Fibroblast of skin of left biceps (primary cell): ENCODE results near the gene GSTM1.
"Not testable (repeated sequence)": the region's sequence is repeated elsewhere in the genome, so short reads cannot be mapped to it uniquely, and the experiment has no call there.

ENCODE experiments used
- DNase-seq, 2 experiments: peaks; one replicate each; pipeline ENCODE4 v3.0.0-alpha.2; 2013; ENCODE audit warnings: low read depth in 2 of 2

GSTM1 gene

DNA sequence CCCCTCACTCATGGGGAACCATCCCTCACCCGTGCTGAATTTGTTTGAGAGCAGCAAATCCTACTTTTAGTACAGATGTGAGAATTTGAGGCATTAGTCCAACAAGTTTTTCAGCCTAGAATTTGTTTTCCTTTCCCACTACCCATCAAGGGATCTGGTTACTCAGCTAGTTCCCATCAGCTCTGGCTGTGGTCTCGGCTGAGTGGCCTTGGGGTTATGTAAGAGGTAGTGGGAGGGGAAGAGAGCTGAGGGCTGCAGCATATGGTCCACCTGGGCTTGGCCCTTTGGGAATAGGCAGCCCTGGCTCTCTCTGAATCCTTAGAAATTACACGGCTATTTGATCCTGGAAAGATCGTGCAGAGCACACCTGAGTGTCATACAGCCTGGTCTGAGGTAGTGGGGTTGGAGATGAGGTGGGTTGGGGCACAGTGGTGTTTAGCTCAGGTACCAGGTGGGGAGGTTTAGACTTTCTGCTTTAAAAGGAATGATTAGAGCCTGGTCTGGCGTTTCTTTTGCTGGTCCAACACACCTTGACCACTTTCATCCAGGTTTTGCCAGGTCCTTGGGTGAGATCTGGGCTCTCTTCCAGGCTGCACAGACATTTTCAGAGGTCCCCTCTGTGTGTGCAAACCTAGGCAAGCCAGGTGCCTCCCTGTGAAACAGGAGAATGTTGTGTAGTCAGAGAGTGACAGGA is 27.5 kb upstream of the GSTM1 start:
- no peak for DNase-seq

DNA sequence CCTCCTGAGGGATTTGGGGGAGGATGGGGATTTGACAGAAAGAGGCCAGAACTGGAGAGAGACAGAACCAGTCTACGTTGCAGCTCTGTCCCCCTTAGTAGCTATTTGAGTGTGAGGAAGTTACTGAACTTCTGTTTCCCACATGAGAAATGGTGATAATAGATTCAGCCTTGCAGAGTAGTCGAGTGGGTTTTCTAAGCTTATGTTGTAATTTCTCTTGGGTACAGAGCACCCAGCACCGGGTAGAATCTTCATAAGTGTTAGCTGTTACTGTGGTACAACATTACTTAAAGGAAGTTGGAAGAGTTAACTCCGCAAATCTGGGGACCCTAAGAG is 27.0 kb upstream of the GSTM1 start:
- DNase-seq: not testable (repeated sequence)

DNA sequence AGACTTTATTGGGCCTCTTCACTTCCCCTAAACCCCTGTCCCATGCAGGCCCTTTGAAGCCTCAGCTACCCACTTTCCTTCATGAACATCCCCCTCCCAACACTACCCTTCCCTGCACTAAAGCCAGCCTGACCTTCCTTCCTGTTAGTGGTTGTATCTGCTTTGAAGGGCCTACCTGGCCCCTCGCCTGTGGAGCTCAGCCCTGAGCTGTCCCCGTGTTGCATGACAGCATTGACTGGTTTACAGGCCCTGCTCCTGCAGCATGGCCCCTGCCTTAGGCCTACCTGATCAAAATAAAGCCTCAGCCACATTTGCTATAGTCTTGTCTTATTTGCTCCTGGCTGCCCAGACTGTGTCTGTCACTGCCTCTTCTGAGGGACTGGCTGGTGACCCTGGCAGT is 26.2 kb upstream of the GSTM1 start:
- DNase-seq: no peak

DNA sequence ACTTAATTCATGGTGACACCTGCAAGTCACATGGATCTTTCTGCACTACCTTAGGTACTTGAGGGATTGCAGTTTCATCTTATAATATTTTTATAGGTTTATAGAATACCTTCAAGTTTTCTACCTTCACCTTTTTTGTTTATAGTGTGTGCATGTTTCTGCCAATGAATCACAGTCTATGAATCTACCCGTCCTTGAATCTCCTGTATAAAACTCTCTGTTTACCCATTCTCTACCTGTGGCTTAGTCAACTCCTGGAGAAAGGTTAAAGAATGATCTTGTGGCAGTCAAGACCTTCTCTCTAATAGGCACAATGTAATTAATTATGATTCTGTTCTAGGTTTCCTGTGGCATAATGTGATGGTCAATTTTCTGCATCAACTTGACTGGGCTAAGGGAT is 22.9 kb upstream of the GSTM1 start:
- no peak for DNase-seq

DNA sequence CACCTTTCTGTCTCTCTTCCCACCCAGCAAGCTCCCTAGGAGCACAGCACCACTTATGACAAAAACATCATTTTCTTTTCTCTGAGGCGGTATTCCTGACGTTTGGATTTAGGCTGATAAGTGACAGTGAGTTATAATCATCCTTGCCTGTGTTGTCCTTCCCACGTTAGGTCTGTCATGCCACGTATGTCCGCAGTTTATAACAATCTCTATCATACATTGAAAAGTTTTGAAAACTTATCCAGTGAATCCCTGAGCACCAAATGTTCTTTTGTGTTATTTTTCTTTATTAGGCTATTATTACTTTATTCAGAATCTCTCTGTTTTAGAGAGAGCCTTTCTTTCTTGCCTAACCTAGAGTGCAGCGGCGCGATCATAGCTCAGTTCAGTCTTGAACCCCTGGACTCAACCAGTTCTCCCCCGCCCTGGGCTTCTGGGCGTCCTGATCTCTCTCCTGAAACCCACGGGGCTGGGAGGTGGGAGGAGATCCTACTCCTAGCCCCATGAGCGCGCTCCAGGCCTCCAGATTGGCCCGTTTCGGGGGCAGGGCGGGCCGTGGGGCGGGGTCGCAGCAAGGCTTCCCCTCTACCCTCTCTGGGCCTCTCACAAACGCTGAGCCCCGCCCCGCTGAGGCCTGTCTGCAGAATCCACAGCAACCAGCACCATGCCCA is 20.0 kb upstream of the GSTM1 start, which contains the start of gene GSTM2:
Gene GSTM2 (plus strand): TSS at position 606 of the 671 bp plus-strand sequence. CDS start 59 bp downstream, at position 665.
- peak; percentile 59 to 62 for DNase-seq

DNA sequence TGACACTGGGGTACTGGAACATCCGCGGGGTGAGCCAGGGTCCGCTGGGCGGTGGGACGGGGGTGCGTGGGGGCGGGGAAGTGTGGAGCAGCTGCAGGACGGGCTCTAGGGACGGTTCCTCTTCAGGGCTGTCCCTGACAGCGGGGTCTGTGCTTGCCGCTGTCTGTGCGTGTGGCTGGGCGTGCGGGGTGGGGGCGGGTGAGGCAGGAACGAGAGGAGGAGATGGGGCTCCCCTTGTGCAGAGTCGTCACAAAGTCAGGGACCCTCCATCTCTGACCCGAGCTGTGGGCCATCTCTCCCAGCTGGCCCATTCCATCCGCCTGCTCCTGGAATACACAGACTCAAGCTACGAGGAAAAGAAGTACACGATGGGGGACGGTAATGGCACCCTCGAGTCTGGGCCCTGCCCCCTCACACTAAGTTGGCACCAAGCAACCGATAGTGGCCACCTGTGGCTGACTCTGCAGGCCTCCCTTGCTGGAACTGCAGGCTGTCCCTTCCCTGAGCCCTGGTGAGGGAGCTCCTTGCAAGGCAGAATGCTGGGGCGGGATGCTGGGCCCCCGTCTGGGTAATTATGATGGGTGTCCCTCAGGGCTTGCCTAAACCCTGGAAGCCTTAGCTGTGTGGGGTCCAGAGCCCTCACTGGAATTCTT is 19.4 kb upstream of the GSTM1 start:
- no peak for DNase-seq

DNA sequence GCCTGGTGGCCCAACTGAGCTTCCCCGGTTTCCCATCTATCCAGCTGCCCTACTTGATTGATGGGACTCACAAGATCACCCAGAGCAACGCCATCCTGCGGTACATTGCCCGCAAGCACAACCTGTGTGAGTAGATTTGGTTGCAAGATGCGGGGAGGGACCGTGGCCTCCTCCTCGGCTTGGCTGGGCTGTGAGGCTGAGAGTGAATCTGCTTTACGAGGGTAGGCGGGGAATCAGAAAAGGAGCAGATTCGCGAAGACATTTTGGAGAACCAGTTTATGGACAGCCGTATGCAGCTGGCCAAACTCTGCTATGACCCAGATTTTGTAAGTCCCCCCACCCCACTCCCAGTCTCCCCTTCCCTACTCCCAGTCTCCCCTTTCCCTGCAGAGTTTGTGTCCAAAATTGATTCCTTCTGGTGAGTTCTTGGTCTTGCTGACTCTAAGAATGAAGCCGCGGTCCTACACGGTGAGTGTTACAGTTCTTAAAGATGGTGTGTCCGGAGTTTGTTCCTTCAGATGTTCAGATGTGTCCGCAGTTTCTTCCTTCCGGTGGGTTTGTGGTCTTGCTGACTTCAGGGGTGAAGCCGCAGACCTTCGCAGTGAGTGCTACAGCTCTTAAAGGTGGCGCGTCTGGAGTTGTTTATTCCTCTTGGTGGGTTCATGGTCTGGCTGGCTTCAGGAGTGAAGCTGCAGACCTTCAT is 18.2 kb upstream of the GSTM1 start:
- no peak for DNase-seq

DNA sequence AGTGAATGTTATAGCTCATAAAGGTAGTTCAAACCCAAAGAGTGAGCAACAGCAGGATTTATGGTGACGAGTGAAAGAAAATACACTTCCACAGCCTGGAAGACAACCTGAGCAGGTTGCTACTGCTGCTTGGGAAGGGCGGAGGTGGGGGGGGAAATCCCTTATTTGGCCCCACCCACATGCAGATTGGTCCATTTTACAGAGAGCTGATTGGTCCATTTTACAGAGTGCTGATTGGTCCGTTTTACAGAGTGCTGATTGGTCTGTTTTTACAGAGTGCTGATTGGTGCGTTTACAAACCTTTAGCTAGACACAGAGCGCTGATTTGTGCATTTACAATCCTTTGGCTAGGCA is 17.7 kb upstream of the GSTM1 start:
- DNase-seq: not testable (repeated sequence)

DNA sequence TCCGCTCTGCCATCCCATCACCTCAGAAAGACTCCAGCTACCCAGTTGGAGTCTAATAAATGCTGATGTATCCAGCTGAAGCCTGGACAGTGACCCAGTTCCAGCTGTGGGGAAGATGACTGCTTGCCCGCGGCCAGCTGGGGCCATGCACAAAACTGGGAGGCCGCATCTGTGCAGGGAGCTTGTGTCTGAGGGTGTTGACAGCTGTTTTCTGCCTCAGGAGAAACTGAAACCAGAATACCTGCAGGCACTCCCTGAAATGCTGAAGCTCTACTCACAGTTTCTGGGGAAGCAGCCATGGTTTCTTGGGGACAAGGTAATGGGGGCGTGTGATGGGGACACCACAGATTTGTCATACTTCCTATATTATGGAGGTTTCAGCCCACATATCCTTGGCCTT is 16.6 kb upstream of the GSTM1 start:
- no peak for DNase-seq

DNA sequence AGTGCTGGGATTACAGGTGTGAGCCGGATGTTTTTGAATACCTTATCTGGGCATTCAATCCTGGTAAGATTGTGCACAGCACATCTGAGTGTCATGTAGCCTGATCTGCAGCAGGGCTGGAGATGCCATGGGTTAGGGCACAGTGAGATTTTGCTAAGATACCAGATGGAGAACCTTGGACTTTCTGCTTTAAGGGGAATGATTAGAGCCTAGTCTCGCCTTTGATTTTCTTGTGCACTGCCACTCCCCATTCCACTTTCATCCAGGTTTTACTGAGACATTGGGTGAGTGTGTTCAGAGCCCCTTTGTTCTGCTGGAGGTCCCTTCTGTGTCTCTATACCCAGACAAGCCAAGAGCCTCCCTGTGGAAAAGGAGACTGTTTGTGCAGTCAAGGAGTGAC is 13.8 kb upstream of the GSTM1 start:
- DNase-seq: not testable (repeated sequence)

DNA sequence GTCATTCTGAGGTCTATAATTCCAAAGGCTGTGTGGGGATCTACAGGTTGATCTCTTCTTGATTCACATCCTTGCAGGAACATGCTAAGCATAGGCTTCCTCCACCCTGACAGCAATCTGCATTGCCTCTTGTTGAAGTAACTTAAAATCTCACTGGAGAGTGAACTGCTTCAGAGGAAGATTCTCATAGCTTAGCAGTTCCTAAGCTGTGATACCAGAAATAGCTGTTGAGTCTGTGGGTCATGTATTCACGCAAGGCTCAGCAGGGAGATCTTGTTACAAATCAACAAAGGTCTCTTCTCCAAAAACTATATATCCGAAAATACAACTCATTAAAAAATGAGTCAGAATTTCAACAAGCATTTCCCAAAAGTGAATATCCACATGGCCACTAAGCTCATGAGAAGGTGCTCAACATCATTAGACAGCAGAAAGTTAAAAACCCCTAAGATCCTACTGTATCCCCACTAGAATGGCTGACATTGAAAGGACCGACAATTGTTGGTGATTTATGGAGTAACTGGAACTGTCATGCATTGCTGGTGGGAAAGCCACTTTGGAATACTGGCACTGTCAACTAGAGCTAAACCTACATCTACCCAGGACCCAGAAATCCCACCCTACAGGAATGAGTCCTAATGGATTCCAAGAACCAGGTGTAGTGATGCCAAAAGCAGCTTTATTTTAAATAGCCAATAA is 10.8 kb upstream of the GSTM1 start:
- not testable (repeated sequence) for DNase-seq

DNA sequence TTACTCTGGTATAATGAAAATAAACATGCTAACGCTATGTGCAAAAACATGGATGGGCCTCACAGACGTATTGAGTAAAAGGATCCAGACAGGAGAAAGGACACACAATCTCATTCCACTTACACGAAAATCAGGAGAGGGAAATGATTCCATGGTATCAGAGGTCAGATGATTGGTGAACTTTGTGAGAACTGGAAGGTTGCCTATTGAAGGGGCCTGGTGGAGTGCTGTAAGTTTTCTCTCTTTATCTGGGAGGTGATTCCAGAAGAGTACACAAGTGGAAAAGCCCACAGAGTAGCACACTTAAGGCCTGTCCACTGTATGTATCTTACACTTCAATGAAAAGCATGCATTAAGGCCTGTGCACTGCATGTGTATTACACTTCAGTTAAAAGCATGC is 10.2 kb upstream of the GSTM1 start:
- DNase-seq: no peak

DNA sequence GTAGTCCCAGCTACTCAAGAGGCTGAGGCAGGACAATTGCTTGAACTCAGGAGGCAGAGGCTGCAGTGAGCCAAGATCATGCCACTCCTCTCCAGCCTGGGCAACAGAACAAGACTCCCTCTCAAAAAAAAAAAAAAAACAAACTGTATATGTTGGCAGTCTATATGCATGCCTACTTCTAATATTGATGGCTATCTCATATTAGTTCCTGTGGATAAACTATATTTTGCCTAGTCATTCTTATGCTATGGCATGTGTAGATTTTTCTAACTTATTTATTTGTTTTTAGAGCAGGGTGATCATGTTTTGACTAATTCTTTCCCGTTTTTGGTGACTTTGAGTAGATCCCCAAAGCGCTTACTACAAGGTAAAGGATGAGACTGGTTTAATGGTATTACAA is 9.0 kb upstream of the GSTM1 start:
- DNase-seq: not testable (repeated sequence)

DNA sequence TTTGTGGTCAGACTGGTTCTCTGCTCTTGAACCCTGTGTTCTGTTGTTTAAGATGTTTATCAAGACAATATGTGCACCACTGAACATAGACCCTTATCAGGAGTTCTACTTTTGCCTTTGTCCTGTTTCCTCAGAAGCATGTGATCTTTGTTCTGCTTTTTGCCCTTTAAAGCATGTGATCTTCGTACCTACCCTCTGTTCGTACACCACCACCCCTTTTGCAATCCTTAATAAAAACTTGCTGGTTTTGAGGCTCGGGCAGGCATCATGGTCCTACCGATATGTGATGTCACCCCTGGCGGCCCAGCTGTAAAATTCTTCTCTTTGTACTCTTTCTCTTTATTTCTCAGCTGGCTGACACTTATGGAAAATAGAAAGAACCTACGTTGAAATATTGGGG is 2.8 kb upstream of the GSTM1 start:
- DNase-seq: not testable (repeated sequence)

DNA sequence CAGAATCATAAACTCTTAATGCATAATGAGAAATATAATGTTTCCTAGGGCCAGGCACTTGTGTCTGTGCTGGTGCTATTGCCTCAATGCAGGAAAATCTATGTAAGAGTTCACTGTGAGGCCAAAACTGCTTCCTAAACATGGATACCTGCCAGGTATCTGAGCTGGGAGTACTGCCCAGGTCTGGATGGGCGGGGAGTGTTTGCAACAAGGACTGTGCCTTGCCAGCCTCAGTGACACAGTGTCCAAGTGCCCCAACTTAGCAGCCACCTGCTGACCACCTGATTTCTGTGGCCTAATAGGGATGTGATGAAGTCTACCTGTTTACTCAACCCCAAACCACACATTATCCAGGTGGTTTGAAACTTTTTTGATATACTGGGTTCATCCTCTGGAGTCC is 2.2 kb upstream of the GSTM1 start:
- not testable (repeated sequence) for DNase-seq

DNA sequence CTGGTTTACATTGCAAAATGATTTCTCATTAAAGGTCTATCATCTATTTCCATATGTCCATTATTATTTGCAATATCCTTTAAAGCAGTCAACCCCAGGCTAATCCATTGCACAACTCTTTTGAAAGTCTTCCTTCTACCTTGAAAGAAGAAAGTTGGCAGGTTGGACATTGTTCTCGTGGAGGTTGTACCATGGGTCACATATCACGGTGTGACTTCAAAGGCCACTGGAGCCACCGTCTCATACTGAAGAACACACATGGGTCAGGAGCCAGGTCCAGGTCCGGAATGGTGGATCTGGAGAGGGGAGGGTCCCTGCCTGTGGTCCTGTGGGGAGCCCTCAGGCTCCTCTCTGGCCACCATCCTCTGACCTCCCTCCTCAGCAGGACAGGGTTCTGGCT is 1.7 kb upstream of the GSTM1 start:
- DNase-seq: not testable (repeated sequence)

DNA sequence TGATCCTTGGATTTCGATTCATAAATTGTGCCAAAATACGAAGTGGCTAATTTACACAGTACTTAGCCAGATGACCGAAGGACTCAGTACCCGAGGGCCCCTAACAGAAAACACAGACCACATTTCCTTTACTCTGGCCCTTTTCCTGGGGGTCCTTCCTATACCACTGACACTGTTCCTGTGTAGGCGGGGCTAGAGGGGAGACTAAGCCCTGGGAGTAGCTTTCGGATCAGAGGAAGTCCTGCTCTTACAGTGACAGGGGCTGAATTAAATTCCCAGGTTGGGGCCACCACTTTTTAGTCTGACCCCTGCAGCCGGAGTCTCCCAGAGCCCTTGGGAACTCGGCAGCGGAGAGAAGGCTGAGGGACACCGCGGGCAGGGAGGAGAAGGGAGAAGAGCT is 508 bp upstream of the GSTM1 start:
- not testable (repeated sequence) for DNase-seq

DNA sequence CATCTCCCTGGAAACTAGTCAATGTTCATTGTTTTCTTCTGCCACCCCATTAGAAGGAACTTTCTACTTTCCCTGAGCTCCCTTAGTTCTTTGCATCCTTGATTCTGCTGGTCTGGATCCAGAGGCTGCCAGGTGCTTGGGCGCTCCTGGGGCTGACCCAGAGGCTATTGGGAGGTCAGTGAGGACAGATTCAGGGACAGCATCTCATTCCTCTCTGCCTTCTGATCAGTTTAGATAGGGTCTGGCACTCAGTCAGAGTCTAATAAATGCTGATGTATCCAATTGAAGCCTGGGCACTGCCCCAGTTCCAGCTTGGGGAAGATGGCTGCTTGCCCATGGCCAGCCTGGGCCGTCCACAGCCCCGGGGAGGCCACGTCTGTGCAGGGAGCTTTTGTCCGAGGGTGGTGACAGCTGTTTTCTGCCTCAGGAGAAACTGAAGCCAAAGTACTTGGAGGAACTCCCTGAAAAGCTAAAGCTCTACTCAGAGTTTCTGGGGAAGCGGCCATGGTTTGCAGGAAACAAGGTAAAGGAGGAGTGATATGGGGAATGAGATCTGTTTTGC is 2.3 kb downstream of the GSTM1 start:
- DNase-seq: no peak

DNA sequence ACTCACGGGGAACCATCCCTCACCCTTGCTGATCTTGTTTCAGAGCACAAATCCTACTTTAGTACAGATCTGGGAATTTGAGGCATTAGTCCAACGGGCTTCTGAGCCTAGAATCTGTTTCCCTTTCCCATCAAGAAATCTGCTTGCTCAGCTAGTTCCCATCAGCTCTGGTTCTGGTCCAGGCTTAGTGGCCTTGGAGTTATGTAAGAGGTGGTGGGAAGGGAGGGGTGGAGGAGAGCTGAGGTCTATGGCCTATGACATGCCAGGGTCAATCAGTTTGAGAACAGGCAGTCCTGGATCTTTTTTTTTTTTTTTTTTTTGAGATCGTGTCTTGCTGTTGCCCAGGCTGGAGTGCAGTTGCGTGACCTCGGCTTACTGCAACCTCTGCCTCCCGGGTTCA is 4.1 kb downstream of the GSTM1 start:
- no peak for DNase-seq

DNA sequence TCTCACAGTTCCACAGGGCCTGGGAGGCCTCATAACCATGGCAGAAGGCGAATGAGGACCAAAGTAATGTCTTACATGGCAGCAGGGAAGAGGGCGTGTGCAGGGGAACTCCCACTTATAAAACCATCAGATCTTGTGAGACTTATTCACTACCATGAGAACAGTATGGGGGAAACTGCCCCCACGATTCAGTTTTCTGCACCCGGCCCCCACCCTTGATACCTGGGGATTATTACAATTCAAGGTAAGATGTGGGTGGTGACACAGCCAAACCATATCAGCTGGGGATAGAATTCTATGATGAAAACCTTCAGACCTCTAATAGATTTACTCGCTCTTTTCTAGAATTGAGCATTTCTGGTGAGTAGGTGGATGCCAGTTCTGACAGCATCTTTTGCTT is 6.8 kb downstream of the GSTM1 start:
- not testable (repeated sequence) for DNase-seq

DNA sequence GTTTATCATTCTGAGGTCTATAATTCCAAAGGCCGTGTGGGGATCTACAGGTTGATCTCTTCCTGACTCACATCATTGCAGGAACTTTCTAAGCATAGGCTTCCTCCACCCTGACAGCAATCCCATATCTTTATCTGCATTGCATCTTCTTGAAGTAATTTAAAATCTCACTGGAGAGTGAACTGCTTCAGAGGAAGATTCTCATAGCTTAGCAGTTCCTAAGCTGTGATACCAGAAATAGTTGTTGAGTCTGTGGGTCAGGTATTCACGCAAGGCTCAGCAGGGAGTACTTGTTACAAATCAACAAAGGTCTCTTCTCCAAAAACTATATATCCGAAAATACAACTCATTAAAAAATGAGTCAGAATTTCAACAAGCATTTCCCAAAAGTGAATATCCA is 7.5 kb downstream of the GSTM1 start:
- not testable (repeated sequence) for DNase-seq

DNA sequence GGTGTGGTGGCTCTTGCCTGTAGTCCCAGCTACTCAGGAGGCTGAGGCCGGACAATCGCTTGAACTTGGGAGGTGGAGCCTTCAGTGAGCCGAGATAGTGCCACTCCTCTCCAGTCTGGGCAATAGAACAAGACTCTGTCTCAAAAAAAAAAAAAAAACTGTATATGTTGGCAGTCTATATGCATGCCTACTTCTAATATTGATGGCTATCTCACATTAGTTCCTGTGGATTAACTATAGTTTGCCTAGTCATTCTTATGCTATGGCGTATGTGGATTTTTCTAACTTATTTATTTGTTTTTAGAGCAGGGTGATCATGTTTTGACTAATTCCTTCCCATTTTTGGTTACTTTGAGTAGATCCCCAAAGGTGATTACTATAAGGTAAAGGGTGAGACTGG is 9.4 kb downstream of the GSTM1 start:
- DNase-seq: no peak
